ENCODE measurements around the gene ZNF697.
"Not testable (repeated sequence)": the region's sequence is repeated elsewhere in the genome, so short reads cannot be mapped to it uniquely, and the experiment has no call there.

Gene ZNF697

GRCh38 chr1:119573886-119574285 is 74.2 kb downstream of the ZNF697 start:
- no CpG with 5 or more reads among the region's 5 CpGs for WGBS (ENCODE audit: extremely low coverage, insufficient coverage, insufficient read length)
- H2BK5ac ChIP-seq (ENCODE audit: low read depth, low read length, poor library complexity) = no peak overlapping the region
- H3K9me3 ChIP-seq (ENCODE audit: insufficient read depth, low read depth, low read length) = peaks cover 4% of the 10 kb centered on the region
- H2AK5ac ChIP-seq (ENCODE audit: low read length) = no peak overlapping the region
- H4K91ac ChIP-seq (ENCODE audit: low read depth, low read length) = no peak overlapping the region
- H3K36me3 ChIP-seq (ENCODE audit: control insufficient read depth in 1 of 2, insufficient read depth in 2 of 2, low read length in 2 of 2) = no peaks in the 10 kb centered on the region
- no peak for DNase-seq
- H2BK120ac ChIP-seq (ENCODE audit: insufficient read depth, low read length, poor library complexity) = no peak overlapping the region
- no peak overlapping the region for H3K4me3 ChIP-seq (ENCODE audit: low read depth, low read length)
- no peak overlapping the region for H3K9ac ChIP-seq (ENCODE audit: low read length)
- no peaks in the 10 kb centered on the region for H3K79me2 ChIP-seq (ENCODE audit: control insufficient read depth, insufficient read depth, low read length, poor library complexity)
- H3K4ac ChIP-seq (ENCODE audit: low read depth, low read length) = no peak overlapping the region
- H2AFZ ChIP-seq (ENCODE audit: insufficient read depth, low read length, poor library complexity) = no peak overlapping the region
- no peaks in the 10 kb centered on the region for H3K79me1 ChIP-seq (ENCODE audit: low read length)
- no peak overlapping the region for H3K18ac ChIP-seq (ENCODE audit: low read length)
- H4K8ac ChIP-seq (ENCODE audit: low read depth, low read length) = no peak overlapping the region
- no peak overlapping the region for H3K4me2 ChIP-seq (ENCODE audit: low read length)
- H3K23ac ChIP-seq (ENCODE audit: low read length) = no peak overlapping the region
- no peak overlapping the region for H2BK12ac ChIP-seq (ENCODE audit: low read length)
- no peaks in the 10 kb centered on the region for H3K27me3 ChIP-seq (ENCODE audit: insufficient read depth, low read length)
- H4K12ac ChIP-seq (ENCODE audit: low read depth, low read length) = no peak overlapping the region
- H3K27ac ChIP-seq (ENCODE audit: low read depth, low read length) = no peak overlapping the region
- no peak overlapping the region for H3K14ac ChIP-seq (ENCODE audit: low read length)
- H3K4me1 ChIP-seq (ENCODE audit: control insufficient read depth in 1 of 2, insufficient read depth in 2 of 2, low read length in 2 of 2) = peaks cover 0 to 4% of the 10 kb centered on the region in 2 experiments

GRCh38 chr1:119569930-119570622 is 78.0 kb downstream of the ZNF697 start:
- H3K4ac ChIP-seq (ENCODE audit: low read depth, low read length) = not testable (repeated sequence)
- no CpG with 5 or more reads among the region's 8 CpGs for WGBS (ENCODE audit: extremely low coverage, insufficient coverage, insufficient read length)

More at GRCh38 chr1:119569930-119570622, 78.0 kb downstream of the ZNF697 start:
- not testable (repeated sequence) for H2BK12ac ChIP-seq (ENCODE audit: low read length); H3K23ac ChIP-seq (ENCODE audit: low read length); H3K79me1 ChIP-seq (ENCODE audit: low read length); H3K18ac ChIP-seq (ENCODE audit: low read length); H3K4me2 ChIP-seq (ENCODE audit: low read length); H2BK5ac ChIP-seq (ENCODE audit: low read depth, low read length, poor library complexity); H3K4me1 ChIP-seq (ENCODE audit: control insufficient read depth in 1 of 2, insufficient read depth in 2 of 2, low read length in 2 of 2); H3K4me3 ChIP-seq (ENCODE audit: low read depth, low read length); H3K27ac ChIP-seq (ENCODE audit: low read depth, low read length); H3K9ac ChIP-seq (ENCODE audit: low read length); H2AFZ ChIP-seq (ENCODE audit: insufficient read depth, low read length, poor library complexity); H4K8ac ChIP-seq (ENCODE audit: low read depth, low read length); H2BK120ac ChIP-seq (ENCODE audit: insufficient read depth, low read length, poor library complexity); H3K27me3 ChIP-seq (ENCODE audit: insufficient read depth, low read length); H3K79me2 ChIP-seq (ENCODE audit: control insufficient read depth, insufficient read depth, low read length, poor library complexity); H3K36me3 ChIP-seq (ENCODE audit: control insufficient read depth in 1 of 2, insufficient read depth in 2 of 2, low read length in 2 of 2); H3K9me3 ChIP-seq (ENCODE audit: insufficient read depth, low read depth, low read length); H2AK5ac ChIP-seq (ENCODE audit: low read length); H3K14ac ChIP-seq (ENCODE audit: low read length); H4K91ac ChIP-seq (ENCODE audit: low read depth, low read length); H4K12ac ChIP-seq (ENCODE audit: low read depth, low read length)
- DNase-seq = peak in 1 of 2 donors; percentile 20
